ENCODE results near the gene SPECC1. TPM values are rescaled to one million over a fixed set of nuclear protein-coding genes. Genes with fewer than 3 reads are reported as not detected.

SPECC1 gene
- total and polyA plus RNA-seq, 9 of the 15 experiments (the other 6 are each of a cell fraction or from before 2014, with no cell fraction given): 2.4 to 19.6 (median 14.7) TPM

DNA sequence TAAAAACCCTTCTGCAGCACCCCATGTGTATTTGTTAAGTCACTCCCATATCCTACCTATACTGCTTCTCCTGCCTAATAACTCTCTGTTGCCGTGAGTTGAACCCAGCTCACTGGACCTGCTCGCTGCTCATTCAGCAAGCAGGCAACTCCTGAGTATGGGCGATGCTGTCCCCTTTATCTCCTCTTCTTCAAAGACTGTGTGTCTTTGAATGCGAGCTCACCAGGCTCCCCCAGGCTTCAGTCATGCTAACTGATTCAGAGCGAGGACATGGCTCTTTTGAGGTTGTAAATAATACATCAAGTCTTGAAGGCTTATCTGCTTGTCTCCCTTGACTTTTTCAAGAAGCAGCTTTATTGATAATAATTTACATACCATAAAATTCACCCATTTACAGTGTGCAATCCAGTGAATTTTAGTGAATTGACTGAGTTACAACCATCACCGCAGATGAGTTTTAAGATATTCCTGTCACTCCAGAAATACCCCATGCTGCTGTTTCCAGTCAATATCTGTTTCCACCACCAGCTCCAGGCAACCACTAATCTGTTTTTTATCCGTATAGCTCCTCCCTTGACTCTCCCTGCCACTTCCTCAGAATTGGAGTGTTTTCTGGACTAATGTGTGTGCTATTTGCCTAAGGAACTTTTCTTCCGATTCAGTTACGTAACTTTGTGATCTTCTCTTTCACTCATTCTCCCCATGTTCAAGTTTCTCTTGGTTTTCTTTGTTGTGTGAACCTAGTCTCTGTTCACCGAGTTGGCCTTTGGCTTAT is 132.2 kb downstream of the SPECC1 start (continued):
- TF ChIP-seq, protein P1, sequence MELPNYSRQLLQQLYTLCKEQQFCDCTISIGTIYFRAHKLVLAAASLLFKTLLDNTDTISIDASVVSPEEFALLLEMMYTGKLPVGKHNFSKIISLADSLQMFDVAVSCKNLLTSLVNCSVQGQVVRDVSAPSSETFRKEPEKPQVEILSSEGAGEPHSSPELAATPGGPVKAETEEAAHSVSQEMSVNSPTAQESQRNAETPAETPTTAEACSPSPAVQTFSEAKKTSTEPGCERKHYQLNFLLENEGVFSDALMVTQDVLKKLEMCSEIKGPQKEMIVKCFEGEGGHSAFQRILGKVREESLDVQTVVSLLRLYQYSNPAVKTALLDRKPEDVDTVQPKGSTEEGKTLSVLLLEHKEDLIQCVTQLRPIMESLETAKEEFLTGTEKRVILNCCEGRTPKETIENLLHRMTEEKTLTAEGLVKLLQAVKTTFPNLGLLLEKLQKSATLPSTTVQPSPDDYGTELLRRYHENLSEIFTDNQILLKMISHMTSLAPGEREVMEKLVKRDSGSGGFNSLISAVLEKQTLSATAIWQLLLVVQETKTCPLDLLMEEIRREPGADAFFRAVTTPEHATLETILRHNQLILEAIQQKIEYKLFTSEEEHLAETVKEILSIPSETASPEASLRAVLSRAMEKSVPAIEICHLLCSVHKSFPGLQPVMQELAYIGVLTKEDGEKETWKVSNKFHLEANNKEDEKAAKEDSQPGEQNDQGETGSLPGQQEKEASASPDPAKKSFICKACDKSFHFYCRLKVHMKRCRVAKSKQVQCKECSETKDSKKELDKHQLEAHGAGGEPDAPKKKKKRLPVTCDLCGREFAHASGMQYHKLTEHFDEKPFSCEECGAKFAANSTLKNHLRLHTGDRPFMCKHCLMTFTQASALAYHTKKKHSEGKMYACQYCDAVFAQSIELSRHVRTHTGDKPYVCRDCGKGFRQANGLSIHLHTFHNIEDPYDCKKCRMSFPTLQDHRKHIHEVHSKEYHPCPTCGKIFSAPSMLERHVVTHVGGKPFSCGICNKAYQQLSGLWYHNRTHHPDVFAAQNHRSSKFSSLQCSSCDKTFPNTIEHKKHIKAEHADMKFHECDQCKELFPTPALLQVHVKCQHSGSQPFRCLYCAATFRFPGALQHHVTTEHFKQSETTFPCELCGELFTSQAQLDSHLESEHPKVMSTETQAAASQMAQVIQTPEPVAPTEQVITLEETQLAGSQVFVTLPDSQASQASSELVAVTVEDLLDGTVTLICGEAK (IDR thresholded peaks at IDR 0.05): peak; percentile 52; the same call in 1 of the 2 replicates
- TF ChIP-seq, protein P1 (CRISPR knock-in tag; IDR thresholded peaks at IDR 0.05): no peak
- no peak for TF ChIP-seq ZNF121 (CRISPR knock-in tag; conservative IDR thresholded peaks at IDR 0.05)
- TF ChIP-seq, protein P2, sequence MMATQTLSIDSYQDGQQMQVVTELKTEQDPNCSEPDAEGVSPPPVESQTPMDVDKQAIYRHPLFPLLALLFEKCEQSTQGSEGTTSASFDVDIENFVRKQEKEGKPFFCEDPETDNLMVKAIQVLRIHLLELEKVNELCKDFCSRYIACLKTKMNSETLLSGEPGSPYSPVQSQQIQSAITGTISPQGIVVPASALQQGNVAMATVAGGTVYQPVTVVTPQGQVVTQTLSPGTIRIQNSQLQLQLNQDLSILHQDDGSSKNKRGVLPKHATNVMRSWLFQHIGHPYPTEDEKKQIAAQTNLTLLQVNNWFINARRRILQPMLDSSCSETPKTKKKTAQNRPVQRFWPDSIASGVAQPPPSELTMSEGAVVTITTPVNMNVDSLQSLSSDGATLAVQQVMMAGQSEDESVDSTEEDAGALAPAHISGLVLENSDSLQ (IDR thresholded peaks at IDR 0.05): peak; percentile 46; the same call in 1 of the 2 replicates
- 0 out of 2 replicates have a peak, but pooled peaks have one; percentile 19 for TF ChIP-seq ARID1B (IDR thresholded peaks at IDR 0.05)
- peak; percentile 32 for TF ChIP-seq RFX1 (IDR thresholded peaks at IDR 0.05)
- no peak for TF ChIP-seq ZNF280A (IDR thresholded peaks at IDR 0.05; ENCODE audit: low read depth, partially characterized antibody)
- TF ChIP-seq SPI1 (IDR thresholded peaks at IDR 0.05; ENCODE audit: borderline replicate concordance, low read depth, low read length): peak; percentile 59
- TF ChIP-seq MEIS2 (IDR thresholded peaks at IDR 0.05; ENCODE audit: partially characterized antibody): peak; percentile 48
- TF ChIP-seq, protein P3, sequence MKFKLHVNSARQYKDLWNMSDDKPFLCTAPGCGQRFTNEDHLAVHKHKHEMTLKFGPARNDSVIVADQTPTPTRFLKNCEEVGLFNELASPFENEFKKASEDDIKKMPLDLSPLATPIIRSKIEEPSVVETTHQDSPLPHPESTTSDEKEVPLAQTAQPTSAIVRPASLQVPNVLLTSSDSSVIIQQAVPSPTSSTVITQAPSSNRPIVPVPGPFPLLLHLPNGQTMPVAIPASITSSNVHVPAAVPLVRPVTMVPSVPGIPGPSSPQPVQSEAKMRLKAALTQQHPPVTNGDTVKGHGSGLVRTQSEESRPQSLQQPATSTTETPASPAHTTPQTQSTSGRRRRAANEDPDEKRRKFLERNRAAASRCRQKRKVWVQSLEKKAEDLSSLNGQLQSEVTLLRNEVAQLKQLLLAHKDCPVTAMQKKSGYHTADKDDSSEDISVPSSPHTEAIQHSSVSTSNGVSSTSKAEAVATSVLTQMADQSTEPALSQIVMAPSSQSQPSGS (CRISPR knock-in tag; IDR thresholded peaks at IDR 0.05): no peak
